Measurements from ENCODE around the gene LY9.

The LY9 gene

DNA sequence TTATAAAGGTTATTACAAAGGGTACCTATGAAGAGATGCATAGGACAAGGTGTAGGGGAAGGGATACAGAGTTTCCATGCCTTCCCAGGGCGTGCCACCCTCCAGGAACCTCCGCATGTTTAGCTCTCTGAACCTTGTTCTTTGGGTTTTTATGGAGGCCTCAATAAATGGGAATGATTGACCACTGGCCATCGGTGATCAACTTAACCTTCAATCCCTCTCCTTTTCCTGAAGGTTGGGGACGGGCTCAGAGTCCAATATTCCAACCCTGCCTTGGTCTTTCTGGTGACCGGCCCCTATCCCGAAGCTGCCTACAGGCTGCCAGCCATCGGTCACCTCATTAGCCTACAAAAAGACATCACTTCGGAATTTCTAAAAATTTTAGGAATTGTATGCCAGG is 55.0 kb downstream of the LY9 start:
- TF ChIP-seq, protein P1, sequence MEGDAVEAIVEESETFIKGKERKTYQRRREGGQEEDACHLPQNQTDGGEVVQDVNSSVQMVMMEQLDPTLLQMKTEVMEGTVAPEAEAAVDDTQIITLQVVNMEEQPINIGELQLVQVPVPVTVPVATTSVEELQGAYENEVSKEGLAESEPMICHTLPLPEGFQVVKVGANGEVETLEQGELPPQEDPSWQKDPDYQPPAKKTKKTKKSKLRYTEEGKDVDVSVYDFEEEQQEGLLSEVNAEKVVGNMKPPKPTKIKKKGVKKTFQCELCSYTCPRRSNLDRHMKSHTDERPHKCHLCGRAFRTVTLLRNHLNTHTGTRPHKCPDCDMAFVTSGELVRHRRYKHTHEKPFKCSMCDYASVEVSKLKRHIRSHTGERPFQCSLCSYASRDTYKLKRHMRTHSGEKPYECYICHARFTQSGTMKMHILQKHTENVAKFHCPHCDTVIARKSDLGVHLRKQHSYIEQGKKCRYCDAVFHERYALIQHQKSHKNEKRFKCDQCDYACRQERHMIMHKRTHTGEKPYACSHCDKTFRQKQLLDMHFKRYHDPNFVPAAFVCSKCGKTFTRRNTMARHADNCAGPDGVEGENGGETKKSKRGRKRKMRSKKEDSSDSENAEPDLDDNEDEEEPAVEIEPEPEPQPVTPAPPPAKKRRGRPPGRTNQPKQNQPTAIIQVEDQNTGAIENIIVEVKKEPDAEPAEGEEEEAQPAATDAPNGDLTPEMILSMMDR (conservative IDR thresholded peaks at IDR 0.05; ENCODE audit: low read length): no peak
- TF ChIP-seq EZH2phosphoT487 (IDR thresholded peaks at IDR 0.05; ENCODE audit: borderline replicate concordance): no peak
- no peak overlapping the region for H3K9ac ChIP-seq (ENCODE audit: low read depth, low read length, poor library complexity, severe bottlenecking)
- peaks cover 9% of the 10 kb centered on the region for H4K20me1 ChIP-seq (ENCODE audit: insufficient read depth, low read length, poor library complexity, severe bottlenecking)
- H3F3A ChIP-seq (ENCODE audit: low read depth): peaks cover 14% of the 10 kb centered on the region; the same call in 1 of the 2 replicates
- H3K9me2 ChIP-seq (replicated peaks; ENCODE audit: low read depth, low read length): no peaks in the 10 kb centered on the region
- H3K4me3 ChIP-seq (ENCODE audit: low read length, poor library complexity, severe bottlenecking): peak overlapping the region; percentile 45
- H3K36me3 ChIP-seq (ENCODE audit: insufficient read depth, low read length): peaks cover 10% of the 10 kb centered on the region; the same call in 1 of the 2 replicates
- H3K4me1 ChIP-seq (ENCODE audit: insufficient read depth, low read length, poor library complexity, severe bottlenecking): peaks cover 64% of the 10 kb centered on the region
- H2AFZ ChIP-seq (ENCODE audit: low read length): no peak overlapping the region
- H3K9me3 ChIP-seq (ENCODE audit: insufficient read depth, low read depth, low read length): 0 out of 2 replicates have a peak, but pooled peaks cover 3% of the 10 kb centered on the region
- H3K79me2 ChIP-seq (ENCODE audit: insufficient read depth, low read length): peaks cover 94% of the 10 kb centered on the region
- no peaks in the 10 kb centered on the region for H3K27me3 ChIP-seq (ENCODE audit: insufficient read depth, low read length, poor library complexity, severe bottlenecking)
- peak overlapping the region; percentile 41 for H3K4me2 ChIP-seq (ENCODE audit: low read depth, low read length, poor library complexity, severe bottlenecking)

DNA sequence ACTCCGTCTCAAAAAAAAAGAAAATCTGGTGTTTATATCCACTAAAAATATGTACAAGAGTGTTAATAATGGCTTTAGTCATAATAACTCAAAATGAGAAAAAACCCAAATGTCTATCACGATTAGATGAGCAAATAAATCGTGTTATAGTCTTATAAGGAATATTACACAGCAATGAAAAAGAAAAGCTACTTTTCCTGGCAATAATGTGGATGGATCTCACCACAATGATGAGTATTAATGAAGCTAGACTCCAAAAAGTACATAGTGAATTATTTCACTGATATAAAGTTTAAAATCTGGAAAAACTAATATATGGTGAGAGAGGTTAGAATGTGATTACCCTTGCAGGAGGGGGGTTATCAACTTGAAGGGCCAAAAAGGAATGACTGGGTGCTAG is 57.0 kb downstream of the LY9 start:
- Histone ChIP-seq H3K9me3 (ENCODE audit: insufficient read depth, low read depth, low read length) (0 out of 2 replicates have a peak, but pooled peaks cover 3% of the 10 kb centered on the region), H3K4me2 (ENCODE audit: low read depth, low read length, poor library complexity, severe bottlenecking) (no peak overlapping the region), H3K79me2 (ENCODE audit: insufficient read depth, low read length) (peaks cover 95% of the 10 kb centered on the region), H3K4me1 (ENCODE audit: insufficient read depth, low read length, poor library complexity, severe bottlenecking) (peaks cover 71% of the 10 kb centered on the region), H3F3A (ENCODE audit: low read depth) (peaks cover 13% of the 10 kb centered on the region; the same call in 1 of the 2 replicates), H2AFZ (ENCODE audit: low read length) (no peak overlapping the region), H3K9ac (ENCODE audit: low read depth, low read length, poor library complexity, severe bottlenecking) (peak overlapping the region; percentile 86), H3K4me3 (ENCODE audit: low read length, poor library complexity, severe bottlenecking) (no peak overlapping the region), H3K27me3 (ENCODE audit: insufficient read depth, low read length, poor library complexity, severe bottlenecking) (no peaks in the 10 kb centered on the region), H4K20me1 (ENCODE audit: insufficient read depth, low read length, poor library complexity, severe bottlenecking) (peaks cover 9% of the 10 kb centered on the region), H3K9me2 (replicated peaks; ENCODE audit: low read depth, low read length) (no peaks in the 10 kb centered on the region), H3K36me3 (ENCODE audit: insufficient read depth, low read length) (peaks cover 10% of the 10 kb centered on the region; the same call in 1 of the 2 replicates)
- TF ChIP-seq, protein P1 (conservative IDR thresholded peaks at IDR 0.05; ENCODE audit: low read length): no peak
- TF ChIP-seq EZH2phosphoT487 (IDR thresholded peaks at IDR 0.05; ENCODE audit: borderline replicate concordance): no peak

DNA sequence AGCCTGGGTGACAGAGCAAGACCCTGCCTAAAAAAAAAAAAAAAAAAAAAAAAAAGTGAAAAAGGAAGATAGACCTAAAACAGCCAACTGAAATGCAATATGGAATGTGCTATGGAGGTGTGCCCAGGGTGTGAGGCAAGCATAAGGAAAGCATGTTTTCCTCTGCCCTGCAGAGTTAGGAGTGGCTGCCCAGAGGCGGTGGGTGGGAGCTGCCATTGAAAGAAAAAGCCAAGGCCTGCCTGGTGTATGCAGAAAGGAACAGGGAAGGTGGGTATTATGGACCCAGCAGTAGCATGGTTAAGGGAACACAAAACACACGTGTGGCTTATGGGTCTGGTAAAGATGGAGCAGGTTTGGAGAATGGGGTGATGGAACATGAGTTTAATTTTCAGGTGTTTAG is 57.8 kb downstream of the LY9 start:
- H3K9me3 ChIP-seq (ENCODE audit: insufficient read depth, low read depth, low read length): 0 out of 2 replicates have a peak, but pooled peaks cover 3% of the 10 kb centered on the region
- TF ChIP-seq EZH2phosphoT487 (IDR thresholded peaks at IDR 0.05; ENCODE audit: borderline replicate concordance): no peak
- TF ChIP-seq, protein P1 (conservative IDR thresholded peaks at IDR 0.05; ENCODE audit: low read length): no peak
- no peak overlapping the region for H2AFZ ChIP-seq (ENCODE audit: low read length)
- H3K9me2 ChIP-seq (replicated peaks; ENCODE audit: low read depth, low read length): no peaks in the 10 kb centered on the region
- peaks cover 95% of the 10 kb centered on the region for H3K79me2 ChIP-seq (ENCODE audit: insufficient read depth, low read length)
- peaks cover 13% of the 10 kb centered on the region; the same call in 1 of the 2 replicates for H3F3A ChIP-seq (ENCODE audit: low read depth)
- peak overlapping the region; percentile 29 for H3K4me3 ChIP-seq (ENCODE audit: low read length, poor library complexity, severe bottlenecking)
- H3K9ac ChIP-seq (ENCODE audit: low read depth, low read length, poor library complexity, severe bottlenecking): peak overlapping the region; percentile 86
- H3K36me3 ChIP-seq (ENCODE audit: insufficient read depth, low read length): peaks cover 6% of the 10 kb centered on the region; the same call in 1 of the 2 replicates
- peaks cover 5% of the 10 kb centered on the region for H4K20me1 ChIP-seq (ENCODE audit: insufficient read depth, low read length, poor library complexity, severe bottlenecking)
- H3K27me3 ChIP-seq (ENCODE audit: insufficient read depth, low read length, poor library complexity, severe bottlenecking): no peaks in the 10 kb centered on the region
- peaks cover 71% of the 10 kb centered on the region for H3K4me1 ChIP-seq (ENCODE audit: insufficient read depth, low read length, poor library complexity, severe bottlenecking)
- peak overlapping the region; percentile 96 for H3K4me2 ChIP-seq (ENCODE audit: low read depth, low read length, poor library complexity, severe bottlenecking)

Data from Loucy (cell line).